ENCODE data around the gene ZNF76.
"Not testable (repeated sequence)": the region's sequence is repeated elsewhere in the genome, so short reads cannot be mapped to it uniquely, and the experiment has no call there.

Gene ZNF76

DNA sequence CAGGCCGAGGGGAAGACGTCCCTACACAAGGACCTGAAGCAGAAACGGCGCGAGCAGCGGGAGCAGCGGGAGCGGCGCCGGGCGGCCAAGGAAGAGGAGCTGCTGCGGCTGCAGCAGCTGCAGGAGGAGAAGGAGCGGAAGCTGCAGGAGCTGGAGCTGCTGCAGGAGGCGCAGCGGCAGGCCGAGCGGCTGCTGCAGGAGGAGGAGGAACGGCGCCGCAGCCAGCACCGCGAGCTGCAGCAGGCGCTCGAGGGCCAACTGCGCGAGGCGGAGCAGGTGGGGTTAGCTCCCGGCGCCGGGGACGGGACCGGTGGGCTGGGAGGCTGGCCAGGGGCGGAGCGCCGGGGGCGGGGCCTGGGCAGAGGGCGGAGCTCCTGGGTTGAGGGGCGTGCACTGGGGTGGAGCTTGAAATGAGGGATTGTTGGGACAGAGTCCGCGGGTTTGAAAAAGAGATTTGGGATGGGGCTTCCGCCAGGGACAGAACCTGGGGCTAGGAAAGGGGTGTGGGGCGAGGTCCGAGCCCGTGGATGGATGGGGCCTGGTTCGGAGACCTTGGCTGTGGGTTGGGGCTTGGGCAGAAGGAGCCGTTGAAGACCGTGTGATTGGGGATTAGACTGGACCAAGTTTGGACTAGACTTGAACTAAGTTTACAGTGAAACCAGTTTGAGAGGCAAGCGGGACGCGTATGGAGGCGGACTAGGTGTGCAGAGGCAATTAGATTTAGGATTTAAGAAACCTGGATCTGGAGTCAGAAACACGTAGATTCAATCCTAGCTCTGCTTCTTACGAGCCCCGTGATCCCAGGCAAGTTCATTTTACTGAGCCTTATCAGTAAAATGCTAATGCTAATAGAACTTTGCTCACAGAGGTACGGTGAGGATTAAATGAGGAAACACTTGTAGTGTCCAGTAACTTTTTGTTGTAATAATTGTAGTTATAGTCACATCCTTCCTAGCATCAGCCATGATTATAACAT lies 58.9 kb downstream of the ZNF76 start:
- DNase-seq (ENCODE audit: extremely low read depth, low read depth) = no peak
- TF ChIP-seq, protein P1, sequence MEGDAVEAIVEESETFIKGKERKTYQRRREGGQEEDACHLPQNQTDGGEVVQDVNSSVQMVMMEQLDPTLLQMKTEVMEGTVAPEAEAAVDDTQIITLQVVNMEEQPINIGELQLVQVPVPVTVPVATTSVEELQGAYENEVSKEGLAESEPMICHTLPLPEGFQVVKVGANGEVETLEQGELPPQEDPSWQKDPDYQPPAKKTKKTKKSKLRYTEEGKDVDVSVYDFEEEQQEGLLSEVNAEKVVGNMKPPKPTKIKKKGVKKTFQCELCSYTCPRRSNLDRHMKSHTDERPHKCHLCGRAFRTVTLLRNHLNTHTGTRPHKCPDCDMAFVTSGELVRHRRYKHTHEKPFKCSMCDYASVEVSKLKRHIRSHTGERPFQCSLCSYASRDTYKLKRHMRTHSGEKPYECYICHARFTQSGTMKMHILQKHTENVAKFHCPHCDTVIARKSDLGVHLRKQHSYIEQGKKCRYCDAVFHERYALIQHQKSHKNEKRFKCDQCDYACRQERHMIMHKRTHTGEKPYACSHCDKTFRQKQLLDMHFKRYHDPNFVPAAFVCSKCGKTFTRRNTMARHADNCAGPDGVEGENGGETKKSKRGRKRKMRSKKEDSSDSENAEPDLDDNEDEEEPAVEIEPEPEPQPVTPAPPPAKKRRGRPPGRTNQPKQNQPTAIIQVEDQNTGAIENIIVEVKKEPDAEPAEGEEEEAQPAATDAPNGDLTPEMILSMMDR (IDR thresholded peaks at IDR 0.05; ENCODE audit: low read depth, low read length) = no peak; the same call in 1 of the 2 replicates

DNA sequence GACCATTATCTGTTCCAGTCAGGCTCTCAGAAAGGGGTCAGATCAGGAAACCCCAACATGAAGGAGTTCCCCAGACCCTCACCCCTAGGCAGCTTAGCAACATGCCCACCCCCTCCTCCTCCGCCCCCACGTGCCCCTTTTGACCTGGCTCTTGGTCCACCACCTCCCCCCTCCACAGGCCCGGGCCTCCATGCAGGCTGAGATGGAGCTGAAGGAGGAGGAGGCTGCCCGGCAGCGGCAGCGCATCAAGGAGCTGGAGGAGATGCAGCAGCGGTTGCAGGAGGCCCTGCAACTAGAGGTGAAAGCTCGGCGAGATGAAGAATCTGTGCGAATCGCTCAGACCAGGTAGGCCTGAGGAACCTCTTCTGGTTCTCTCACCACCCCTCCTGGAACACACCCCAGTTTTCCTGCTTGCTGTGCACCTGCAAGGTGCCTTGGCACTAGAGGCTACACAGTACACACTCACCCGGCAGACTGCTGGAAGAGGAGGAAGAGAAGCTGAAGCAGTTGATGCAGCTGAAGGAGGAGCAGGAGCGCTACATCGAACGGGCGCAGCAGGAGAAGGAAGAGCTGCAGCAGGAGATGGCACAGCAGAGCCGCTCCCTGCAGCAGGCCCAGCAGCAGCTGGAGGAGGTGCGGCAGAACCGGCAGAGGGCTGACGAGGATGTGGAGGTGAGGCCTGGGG lies 60.0 kb downstream of the ZNF76 start:
- no peak for DNase-seq (ENCODE audit: extremely low read depth, low read depth)
- TF ChIP-seq, protein P1 (IDR thresholded peaks at IDR 0.05; ENCODE audit: low read depth, low read length) = no peak

DNA sequence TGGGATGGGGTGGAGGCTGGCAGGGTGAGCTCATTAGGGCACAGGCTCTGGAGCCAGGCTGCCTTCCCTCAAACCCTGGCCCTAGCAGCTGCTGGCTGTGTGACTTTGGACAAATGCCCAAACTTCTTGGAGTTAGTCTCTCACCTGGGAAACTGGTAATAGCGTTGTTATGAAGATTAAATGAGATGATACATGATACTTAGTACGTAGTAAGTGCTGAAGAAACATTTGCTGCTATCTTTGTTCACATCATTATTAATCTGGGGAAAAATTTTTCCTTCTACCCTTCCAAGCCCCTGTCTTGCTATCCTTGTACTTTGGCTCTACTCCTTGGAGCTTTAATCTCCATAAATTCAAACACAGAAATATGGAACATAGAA lies 60.5 kb downstream of the ZNF76 start:
- no peak for DNase-seq (ENCODE audit: extremely low read depth, low read depth)
- TF ChIP-seq, protein P1 (IDR thresholded peaks at IDR 0.05; ENCODE audit: low read depth, low read length) = no peak

DNA sequence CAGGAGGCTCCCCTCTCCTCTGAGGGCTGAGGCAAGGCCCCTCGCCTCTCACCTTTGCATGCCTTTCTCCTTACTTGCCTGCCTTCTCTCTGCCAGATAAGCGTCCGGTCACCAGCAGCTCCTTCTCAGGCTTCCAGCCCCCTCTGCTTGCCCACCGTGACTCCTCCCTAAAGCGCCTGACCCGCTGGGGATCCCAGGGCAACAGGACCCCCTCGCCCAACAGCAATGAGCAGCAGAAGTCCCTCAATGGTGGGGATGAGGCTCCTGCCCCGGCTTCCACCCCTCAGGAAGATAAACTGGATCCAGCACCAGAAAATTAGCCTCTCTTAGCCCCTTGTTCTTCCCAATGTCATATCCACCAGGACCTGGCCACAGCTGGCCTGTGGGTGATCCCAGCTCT lies 61.6 kb downstream of the ZNF76 start:
- no peak for DNase-seq (ENCODE audit: extremely low read depth, low read depth)
- TF ChIP-seq, protein P1 (IDR thresholded peaks at IDR 0.05; ENCODE audit: low read depth, low read length) = no peak

DNA sequence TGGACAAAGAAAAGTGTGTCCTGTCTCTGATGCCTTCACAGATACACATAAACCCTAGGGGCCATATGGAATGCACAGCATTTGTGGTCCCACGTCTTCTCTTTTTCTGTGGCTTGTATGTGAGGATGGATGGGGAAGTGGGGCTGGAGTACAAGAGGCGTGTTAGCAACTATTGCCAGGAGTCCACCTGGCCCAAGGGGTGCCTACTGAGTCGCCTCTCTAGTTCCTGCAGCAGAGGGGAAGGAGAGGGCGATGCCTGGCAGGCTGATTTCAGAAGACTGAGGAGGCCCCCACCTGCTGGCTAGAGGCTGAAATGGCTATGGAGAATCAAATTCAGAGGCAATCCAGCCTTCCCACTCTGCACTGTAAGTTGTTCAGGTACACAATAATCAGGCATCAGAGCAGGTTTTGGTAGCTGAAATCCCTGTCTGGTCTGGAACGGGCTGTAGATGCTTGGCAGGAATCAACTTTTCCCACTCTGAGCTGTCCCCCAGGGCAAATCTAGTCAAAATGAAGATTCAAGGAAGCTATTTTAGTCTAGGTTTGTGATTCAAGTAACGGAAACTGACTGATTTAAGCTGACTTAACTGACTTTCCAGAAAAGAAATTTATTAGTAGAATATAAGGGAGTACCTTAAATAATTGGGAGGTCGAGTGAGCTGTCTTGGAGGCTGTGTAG lies 68.0 kb downstream of the ZNF76 start:
- TF ChIP-seq, protein P1 (IDR thresholded peaks at IDR 0.05; ENCODE audit: low read depth, low read length) = peak; percentile 75
- no peak for DNase-seq (ENCODE audit: extremely low read depth, low read depth)

DNA sequence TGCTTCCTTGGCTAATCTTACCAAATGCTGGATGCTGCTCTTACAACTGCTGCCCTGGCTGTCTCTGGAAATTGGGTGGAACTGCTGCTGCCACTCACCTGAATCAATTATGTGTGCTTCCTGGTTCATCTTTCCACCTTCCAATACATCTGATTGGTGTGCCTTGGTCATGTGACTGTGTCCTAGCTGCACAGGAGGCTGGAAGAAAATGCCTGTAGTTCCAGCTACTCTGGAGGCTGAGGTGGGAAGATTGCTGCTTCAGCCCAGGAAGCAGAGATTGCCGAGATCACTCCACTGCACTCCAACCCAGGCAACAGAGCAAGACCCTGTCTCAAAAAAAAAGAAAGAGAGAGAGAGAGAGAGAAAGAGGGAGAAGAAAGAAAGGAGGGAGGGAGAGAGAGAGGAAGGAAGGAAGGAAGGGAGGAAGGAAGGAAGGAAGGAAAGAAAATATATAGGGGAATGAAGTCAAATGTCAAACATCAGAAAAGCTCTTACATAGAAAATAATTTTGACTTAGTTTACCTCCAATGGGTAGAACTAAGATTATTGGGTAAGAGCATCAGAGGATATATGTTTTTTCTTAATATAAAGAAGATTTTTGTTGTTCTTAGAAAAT lies 68.7 kb downstream of the ZNF76 start:
- no peak for DNase-seq (ENCODE audit: extremely low read depth, low read depth)
- TF ChIP-seq, protein P1 (IDR thresholded peaks at IDR 0.05; ENCODE audit: low read depth, low read length) = no peak

DNA sequence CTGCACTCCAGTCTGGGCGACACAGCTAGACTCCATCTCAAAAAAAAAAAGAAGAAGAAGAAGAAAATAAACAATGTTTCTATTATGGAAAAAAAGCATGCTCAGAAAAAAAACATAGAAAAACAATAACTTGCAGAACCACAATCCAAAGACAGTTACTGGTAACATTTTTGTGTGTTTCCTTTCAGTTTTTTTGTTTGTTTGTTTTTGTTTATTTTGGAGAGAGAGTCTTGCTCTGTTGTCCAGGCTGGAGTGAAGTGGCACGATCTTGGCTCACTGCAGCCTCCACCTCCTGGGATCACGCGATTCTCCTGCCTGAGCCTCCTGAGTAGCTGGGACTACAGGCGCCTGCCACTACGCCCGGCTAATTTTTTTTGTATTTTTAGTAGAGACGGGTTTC lies 69.4 kb downstream of the ZNF76 start:
- DNase-seq (ENCODE audit: extremely low read depth, low read depth) = not testable (repeated sequence)
